CD14-positive monocyte (primary cell): ENCODE results near the gene CYP2W1. TPM values are rescaled to one million over a fixed set of nuclear protein-coding genes. Genes with fewer than 3 reads are reported as not detected.

Experiments
- DNase-seq, 3 donors: peaks; one replicate each; pipeline ENCODE4 v3.0.0-alpha.2; 2011 to 2022
- H2AFZ ChIP-seq: 2 replicates; pipeline ENCODE4 v1.6.0; 2012; ENCODE audit warnings: mild to moderate bottlenecking, low read depth, low read length, inconsistent platforms; ENCODE audit not compliant: insufficient read depth, poor library complexity, severe bottlenecking
- H3K27ac ChIP-seq, 2 donors: 1 replicate in 1 of 2; 2 replicates in 1 of 2; pipeline ENCODE4 v1.5.1; 2012 to 2013; ENCODE audit warnings: low read length in 2 of 2, control low read depth in 1 of 2, inconsistent platforms in 1 of 2, low read depth in 1 of 2, mild to moderate bottlenecking in 1 of 2
- H3K27me3 ChIP-seq, 2 donors: one replicate each; pipeline versions ENCODE4 v1.6.0 to v1.6.1; 2011 to 2013; ENCODE audit warnings: low read length in 2 of 2; ENCODE audit not compliant: control insufficient read depth in 2 of 2, insufficient read depth in 2 of 2
- H3K36me3 ChIP-seq, 2 donors: replicated peaks in 1 of 2; 1 replicate in 1 of 2; 2 replicates in 1 of 2; pipeline versions ENCODE4 v1.5.1 to v1.6.1; 2012 to 2013; ENCODE audit warnings: low read length in 2 of 2, control low read depth in 1 of 2, inconsistent platforms in 1 of 2, mild to moderate bottlenecking in 1 of 2; ENCODE audit not compliant: insufficient read depth in 2 of 2, control insufficient read depth in 1 of 2
- H3K4me1 ChIP-seq, 2 donors: 1 replicate in 1 of 2; 2 replicates in 1 of 2; pipeline versions ENCODE4 v1.5.1 to v1.6.1; 2012 to 2013; ENCODE audit warnings: low read length in 2 of 2, control low read depth in 1 of 2, inconsistent platforms in 1 of 2, mild to moderate bottlenecking in 1 of 2, moderate library complexity in 1 of 2; ENCODE audit not compliant: insufficient read depth in 2 of 2, control insufficient read depth in 1 of 2
- H3K4me2 ChIP-seq: replicated peaks from 2 replicates; pipeline ENCODE3; 2012; ENCODE audit warnings: low read length, moderate library complexity, mild to moderate bottlenecking; ENCODE audit not compliant: poor library complexity, severe bottlenecking; ENCODE audit errors: extremely low read depth
- H3K4me3 ChIP-seq, 3 experiments: fragments of 200-600 bp in 1 of 3; sonication (generic) in 1 of 3; replicated peaks in 1 of 3; 1 replicate in 2 of 3; 2 replicates in 1 of 3; pipeline ENCODE4 v1.5.1; 2011 to 2013; ENCODE audit warnings: low read length in 3 of 3, mild to moderate bottlenecking in 3 of 3, control low read depth in 2 of 3, low read depth in 2 of 3, inconsistent platforms in 1 of 3, moderate library complexity in 1 of 3
- H3K79me2 ChIP-seq: 2 replicates; pipeline ENCODE4 v1.6.0; 2012; ENCODE audit warnings: mild to moderate bottlenecking, control low read depth, inconsistent platforms, low read length, moderate library complexity; ENCODE audit not compliant: insufficient read depth
- H3K9ac ChIP-seq: 2 replicates; pipeline ENCODE4 v1.6.0; 2017; ENCODE audit warnings: low read length, mild to moderate bottlenecking; ENCODE audit not compliant: insufficient read depth, poor library complexity, severe bottlenecking
- H3K9me3 ChIP-seq, 2 donors: replicated peaks in 1 of 2; 1 replicate in 1 of 2; 2 replicates in 1 of 2; pipeline versions ENCODE4 v1.5.1 to v1.6.1; 2012 to 2013; ENCODE audit warnings: low read length in 2 of 2, control low read depth in 1 of 2; ENCODE audit not compliant: control insufficient read depth in 1 of 2, insufficient read depth in 1 of 2
- H4K20me1 ChIP-seq: 2 replicates; pipeline ENCODE4 v1.6.0; 2012; ENCODE audit warnings: mild to moderate bottlenecking, low read length, control low read depth, moderate library complexity; ENCODE audit not compliant: insufficient read depth
- H3K27ac Mint-ChIP-seq, 7 donors: one replicate each; pipeline ENCODE4 v1.8.0; 2020; ENCODE audit warnings: mild to moderate bottlenecking in 7 of 7, mixed read lengths in 7 of 7, moderate library complexity in 6 of 7, inconsistent platforms in 2 of 7
- H3K27me3 Mint-ChIP-seq, 3 donors: one replicate each; pipeline ENCODE4 v1.8.0; 2021 to 2022; ENCODE audit warnings: low read depth in 3 of 3, mild to moderate bottlenecking in 3 of 3, mixed read lengths in 3 of 3, moderate library complexity in 3 of 3, inconsistent platforms in 1 of 3
- H3K36me3 Mint-ChIP-seq, 2 donors: one replicate each; pipeline ENCODE4 v1.8.0; 2020; ENCODE audit warnings: mixed read lengths in 2 of 2, inconsistent platforms in 1 of 2, mild to moderate bottlenecking in 1 of 2
- H3K4me1 Mint-ChIP-seq: one replicate; pipeline ENCODE4 v1.8.0; 2020; ENCODE audit warnings: mild to moderate bottlenecking, mixed read lengths
- H3K4me3 Mint-ChIP-seq, 2 donors: one replicate each; pipeline ENCODE4 v1.8.0; 2020; ENCODE audit warnings: mild to moderate bottlenecking in 2 of 2, mixed read lengths in 2 of 2, moderate library complexity in 1 of 2
- H3K9me3 Mint-ChIP-seq, 7 donors: one replicate each; pipeline ENCODE4 v1.8.0; 2020 to 2022; ENCODE audit warnings: mixed read lengths in 7 of 7, mild to moderate bottlenecking in 6 of 7, moderate library complexity in 6 of 7, inconsistent platforms in 2 of 7
- WGBS: methylation state at CpG from one replicate; pipeline ENCODE4 v1.1.5; 2013; ENCODE audit warnings: missing lambda C conversion rate; ENCODE audit not compliant: insufficient coverage; 5-methylcytosine and 5-hydroxymethylcytosine counted together
- intact Hi-C, 2 donors: fragments of 100-400 bp; cut with micrococcal nuclease; formaldehyde crosslinking; loops; one replicate each; pipeline versions ENCODE4 v1.15.0 to v1.15.1; 2023
- polyA plus RNA-seq, 3 donors: library from polyadenylated mRNA; depleted of rRNA in 1 of 3; unstranded in 2 of 3; stranded (reverse) in 1 of 3; fragments of 300-500 nt in 2 of 3; fragments of >200 nt in 1 of 3; fragmentation: Illumina TruSeq in 2 of 3; gene quantifications; 1 replicate in 2 of 3; 2 replicates in 1 of 3; pipeline ENCODE4 v1.2.3, GENCODE V29; 2012 to 2021
- TF ChIP-seq, protein P1 (sequence below): fragments of 200-600 bp; IDR thresholded peaks from one replicate; pipeline ENCODE4 v1.8.0; 2022; ENCODE audit warnings: antibody characterized with exemption, mild to moderate bottlenecking

CYP2W1 gene
- polyA plus RNA-seq, 3 donors: not detected

DNA sequence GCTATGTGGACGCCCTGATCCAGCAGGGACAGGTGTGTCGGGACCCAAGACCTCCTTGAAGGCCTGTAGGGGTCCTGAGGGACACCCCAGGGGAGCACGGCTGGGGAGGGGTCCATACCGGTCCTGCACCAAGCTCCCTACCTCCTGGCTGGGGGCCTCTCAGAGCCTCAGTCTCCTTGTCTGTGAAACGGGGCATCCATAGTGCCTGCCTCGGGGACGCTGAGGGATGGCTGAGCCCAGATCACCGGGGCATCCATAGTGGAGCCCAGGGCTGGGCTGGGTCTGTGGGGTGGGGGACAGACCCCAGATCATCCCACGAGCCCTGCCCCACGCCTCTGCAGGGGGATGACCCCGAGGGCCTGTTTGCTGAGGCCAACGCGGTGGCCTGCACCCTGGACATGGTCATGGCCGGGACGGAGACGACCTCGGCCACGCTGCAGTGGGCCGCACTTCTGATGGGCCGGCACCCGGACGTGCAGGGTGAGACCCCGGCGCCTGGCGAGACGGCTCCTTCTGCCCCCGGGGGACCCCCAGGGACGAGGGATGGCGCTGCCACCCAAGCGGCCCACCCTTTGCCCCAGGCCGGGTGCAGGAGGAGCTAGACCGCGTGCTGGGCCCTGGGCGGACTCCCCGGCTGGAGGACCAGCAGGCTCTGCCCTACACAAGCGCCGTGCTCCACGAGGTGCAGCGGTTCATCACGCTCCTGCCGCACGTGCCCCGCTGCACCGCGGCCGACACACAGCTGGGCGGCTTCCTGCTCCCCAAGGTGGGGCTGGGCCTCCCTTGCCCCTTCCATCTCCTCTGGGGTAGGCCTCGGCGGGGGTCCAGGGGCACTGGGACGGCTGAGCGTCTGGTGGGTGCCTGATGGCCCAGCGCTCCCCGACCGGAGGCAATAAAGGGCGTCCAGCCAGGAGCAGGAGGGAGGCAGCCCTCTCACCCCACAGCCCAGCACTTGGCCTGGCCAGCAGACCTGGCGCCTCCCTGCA lies 4.1 kb downstream of the CYP2W1 start:
- DNase-seq: no peak
- Mint-ChIP-seq H3K9me3 (peaks cover 0 to 2% (median 0%) of the 10 kb centered on the region in 7 donors), H3K27ac (no peak overlapping the region), H3K36me3 (no peaks in the 10 kb centered on the region), H3K4me3 (no peak overlapping the region), H3K4me1 (no peaks in the 10 kb centered on the region), H3K27me3 (peaks cover 8 to 45% (median 10%) of the 10 kb centered on the region in 3 donors)
- H3K27ac ChIP-seq: no peak overlapping the region
- peaks cover 0 to 4% of the 10 kb centered on the region in 2 donors for H3K4me1 ChIP-seq
- H3K9ac ChIP-seq: no peak overlapping the region
- no peaks in the 10 kb centered on the region for H3K36me3 ChIP-seq
- intact Hi-C loops: no loop called here
- 92% methylated on average over 47 of the region's 56 CpGs for WGBS
- TF ChIP-seq, protein P1, sequence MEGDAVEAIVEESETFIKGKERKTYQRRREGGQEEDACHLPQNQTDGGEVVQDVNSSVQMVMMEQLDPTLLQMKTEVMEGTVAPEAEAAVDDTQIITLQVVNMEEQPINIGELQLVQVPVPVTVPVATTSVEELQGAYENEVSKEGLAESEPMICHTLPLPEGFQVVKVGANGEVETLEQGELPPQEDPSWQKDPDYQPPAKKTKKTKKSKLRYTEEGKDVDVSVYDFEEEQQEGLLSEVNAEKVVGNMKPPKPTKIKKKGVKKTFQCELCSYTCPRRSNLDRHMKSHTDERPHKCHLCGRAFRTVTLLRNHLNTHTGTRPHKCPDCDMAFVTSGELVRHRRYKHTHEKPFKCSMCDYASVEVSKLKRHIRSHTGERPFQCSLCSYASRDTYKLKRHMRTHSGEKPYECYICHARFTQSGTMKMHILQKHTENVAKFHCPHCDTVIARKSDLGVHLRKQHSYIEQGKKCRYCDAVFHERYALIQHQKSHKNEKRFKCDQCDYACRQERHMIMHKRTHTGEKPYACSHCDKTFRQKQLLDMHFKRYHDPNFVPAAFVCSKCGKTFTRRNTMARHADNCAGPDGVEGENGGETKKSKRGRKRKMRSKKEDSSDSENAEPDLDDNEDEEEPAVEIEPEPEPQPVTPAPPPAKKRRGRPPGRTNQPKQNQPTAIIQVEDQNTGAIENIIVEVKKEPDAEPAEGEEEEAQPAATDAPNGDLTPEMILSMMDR: no peak
- no peak overlapping the region for H3K4me2 ChIP-seq
- no peaks in the 10 kb centered on the region for H3K79me2 ChIP-seq
- no peaks in the 10 kb centered on the region for H4K20me1 ChIP-seq
- no peak overlapping the region for H2AFZ ChIP-seq
- no peaks in the 10 kb centered on the region for H3K9me3 ChIP-seq
- peaks cover 0 to 21% of the 10 kb centered on the region in 2 donors for H3K27me3 ChIP-seq
- H3K4me3 ChIP-seq: no peak overlapping the region

DNA sequence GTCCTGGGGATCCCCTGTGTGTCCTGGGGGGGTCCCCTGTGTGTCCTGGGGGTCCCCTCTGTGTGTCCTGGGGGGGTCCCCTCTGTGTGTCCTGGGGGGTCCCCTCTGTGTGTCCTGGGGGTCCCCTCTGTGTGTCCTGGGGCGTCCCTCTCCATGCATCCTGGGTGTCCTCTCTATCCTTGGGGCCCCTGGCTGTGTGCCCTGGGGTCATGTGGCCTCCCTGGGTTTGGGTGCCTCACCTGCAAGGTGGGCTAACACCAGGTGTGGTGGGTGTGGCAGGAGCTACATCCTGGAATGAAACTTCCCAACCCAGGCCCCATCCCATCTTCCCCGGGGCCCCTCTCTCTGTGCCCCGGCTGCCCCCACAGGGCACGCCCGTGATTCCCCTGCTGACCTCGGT lies 4.9 kb downstream of the CYP2W1 start:
- H3K9ac ChIP-seq: no peak overlapping the region
- no peaks in the 10 kb centered on the region for H4K20me1 ChIP-seq
- H3K36me3 ChIP-seq: no peaks in the 10 kb centered on the region
- peaks cover 2 to 4% of the 10 kb centered on the region in 2 donors for H3K4me1 ChIP-seq
- H3K4me3 ChIP-seq: no peak overlapping the region
- intact Hi-C loops: no loop called here
- Mint-ChIP-seq H3K9me3 (peaks cover 0 to 2% (median 0%) of the 10 kb centered on the region in 7 donors), H3K4me1 (peaks cover under 1% of the 10 kb centered on the region), H3K4me3 (no peak overlapping the region), H3K27me3 (peaks cover 8 to 45% (median 10%) of the 10 kb centered on the region in 3 donors), H3K36me3 (no peaks in the 10 kb centered on the region), H3K27ac (no peak overlapping the region)
- H3K4me2 ChIP-seq: no peak overlapping the region
- H2AFZ ChIP-seq: no peak overlapping the region
- no peaks in the 10 kb centered on the region for H3K9me3 ChIP-seq
- DNase-seq: no peak
- peaks cover 0 to 21% of the 10 kb centered on the region in 2 donors for H3K27me3 ChIP-seq
- H3K27ac ChIP-seq: no peak overlapping the region
- TF ChIP-seq, protein P1: no peak
- 35% methylated on average over 5 of the region's 6 CpGs for WGBS
- no peaks in the 10 kb centered on the region for H3K79me2 ChIP-seq
